Left ventricle myocardium inferior (tissue), 1 donor: ENCODE measurements around the gene E2F6. TPM values are rescaled to one million over a fixed set of nuclear protein-coding genes. Genes with fewer than 3 reads are reported as not detected.

Source experiments
- DNase-seq: peaks from one replicate; pipeline ENCODE4 v3.0.0-alpha.2; 2020
- H3K27ac ChIP-seq: fragments of 200-600 bp; replicated peaks from 2 replicates; pipeline ENCODE4 v1.8.0; 2021
- H3K27me3 ChIP-seq: fragments of 200-600 bp; 2 replicates; pipeline ENCODE4 v1.8.0; 2021; ENCODE audit warnings: low read depth
- H3K36me3 ChIP-seq: fragments of 200-600 bp; 2 replicates; pipeline ENCODE4 v1.8.0; 2021
- H3K4me1 ChIP-seq: fragments of 200-600 bp; 2 replicates; pipeline ENCODE4 v1.8.0; 2021
- H3K4me3 ChIP-seq: fragments of 200-600 bp; 2 replicates; pipeline ENCODE4 v1.8.0; 2021; ENCODE audit warnings: mild to moderate bottlenecking, moderate library complexity
- H3K9me3 ChIP-seq: fragments of 200-600 bp; replicated peaks from 2 replicates; pipeline ENCODE4 v1.8.0; 2021
- intact Hi-C: fragments of 100-400 bp; cut with micrococcal nuclease; formaldehyde crosslinking; loops from one replicate; pipeline ENCODE4 v1.11.0; 2022
- long read RNA-seq: library from polyadenylated mRNA; unstranded; transcript quantifications from one replicate; pipeline ENCODE4 v2.0.0, GENCODE V29; 2021
- total RNA-seq: library from RNA; stranded (reverse); fragmentation: NEBNext Ultra II Directional; extraction: Animal tissue kit (Norgen Biotek cat#: 25700); gene quantifications from one replicate; pipeline ENCODE4 v1.2.1, GENCODE V29; 2021
- TF ChIP-seq, protein P1 (sequence below): fragments of 200-600 bp; IDR thresholded peaks from 2 replicates; pipeline ENCODE4 v1.8.0; 2021; ENCODE audit warnings: antibody characterized with exemption, mild to moderate bottlenecking, borderline replicate concordance
- donor health status: DM: no; HTN: yes; CAD: no; lungs with severe emphysema.

The E2F6 gene, protein sequence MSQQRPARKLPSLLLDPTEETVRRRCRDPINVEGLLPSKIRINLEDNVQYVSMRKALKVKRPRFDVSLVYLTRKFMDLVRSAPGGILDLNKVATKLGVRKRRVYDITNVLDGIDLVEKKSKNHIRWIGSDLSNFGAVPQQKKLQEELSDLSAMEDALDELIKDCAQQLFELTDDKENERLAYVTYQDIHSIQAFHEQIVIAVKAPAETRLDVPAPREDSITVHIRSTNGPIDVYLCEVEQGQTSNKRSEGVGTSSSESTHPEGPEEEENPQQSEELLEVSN
- total RNA-seq, result 12.8 TPM
- long read RNA-seq, transcript E2F6-202 (7 exons, 3,218 nt), result major isoform, 8 of 20 reads
- long read RNA-seq, partial matches to known transcripts, result 1 of 20 reads
- long read RNA-seq, other reads (novel, unspliced or antisense), result 2 of 20 reads

DNA sequence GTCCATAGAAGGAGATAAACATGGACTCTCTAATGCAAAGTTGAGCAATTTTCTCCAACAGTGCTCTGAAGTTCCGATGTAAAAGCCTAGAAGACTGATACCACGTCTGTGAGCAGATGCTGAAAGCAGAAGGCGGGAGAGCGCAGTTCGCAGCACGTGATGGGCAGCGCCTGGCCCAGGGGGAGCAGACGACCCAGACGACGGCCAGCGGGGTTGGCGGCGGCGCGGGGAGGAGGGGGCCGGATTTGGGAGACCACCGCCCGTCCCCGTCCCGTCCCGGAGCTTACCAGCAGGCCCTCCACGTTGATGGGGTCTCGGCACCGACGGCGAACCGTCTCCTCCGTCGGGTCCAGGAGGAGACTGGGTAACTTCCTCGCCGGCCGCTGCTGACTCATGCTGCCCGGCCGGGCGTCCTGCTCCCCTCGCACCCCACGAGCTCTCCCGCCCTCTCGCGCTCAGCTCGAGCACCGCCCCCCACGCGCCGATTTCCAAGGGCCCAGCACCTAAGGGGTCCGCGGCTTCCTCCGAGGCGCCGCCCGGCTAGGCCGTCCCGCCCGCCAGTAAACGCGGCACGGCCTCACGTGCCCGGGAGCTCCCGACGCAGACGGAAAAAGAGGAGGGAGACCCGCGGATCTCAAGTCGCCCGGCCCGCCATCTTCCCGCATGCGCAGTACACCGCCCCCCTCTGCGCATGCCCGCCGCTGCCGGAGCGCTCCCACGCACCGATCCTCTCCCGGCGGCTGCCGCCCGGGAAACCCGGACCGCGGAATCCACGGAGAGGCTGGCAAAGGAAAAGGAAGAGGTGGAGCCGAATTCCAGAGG, at the start of gene E2F6:
Gene E2F6 (minus strand): TSS at position 677 of the 822 bp plus-strand sequence. CDS start 282 bp downstream, at position 395.
- peaks cover 61% of the 10 kb centered on the region for H3K4me1 ChIP-seq
- intact Hi-C loops, result no loop called here

DNA sequence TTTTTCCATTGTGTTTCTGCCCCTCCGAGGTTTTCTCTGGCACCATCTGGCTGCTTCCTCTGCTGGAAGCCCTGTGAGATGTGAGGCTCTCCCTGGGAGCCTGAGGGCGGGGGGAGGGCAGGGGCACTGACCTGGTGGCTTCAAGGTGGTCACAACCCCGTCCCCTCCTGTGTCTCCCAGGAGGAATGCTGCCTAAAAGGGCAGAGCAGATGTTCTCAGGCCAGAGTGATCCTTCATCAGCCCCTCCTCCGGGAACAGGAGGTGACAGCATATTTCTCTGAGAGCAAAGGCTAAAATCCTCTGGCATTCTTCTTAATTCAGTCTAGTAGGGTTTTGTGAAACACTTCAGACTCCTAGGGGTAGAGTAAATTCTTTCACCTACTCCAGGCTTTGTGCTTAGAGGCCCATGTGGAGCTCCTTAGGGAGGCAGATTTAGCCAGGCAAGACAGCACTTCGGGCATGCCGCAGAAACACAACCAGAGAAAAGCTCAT, 49.6 kb upstream of the E2F6 start:
- Histone ChIP-seq H3K27ac (no peak overlapping the region), H3K27me3 (no peaks in the 10 kb centered on the region), H3K9me3 (peaks cover 10% of the 10 kb centered on the region), H3K36me3 (no peaks in the 10 kb centered on the region), H3K4me3 (no peak overlapping the region), H3K4me1 (no peaks in the 10 kb centered on the region)
- intact Hi-C loops, result no loop called here
- DNase-seq, result no peak
- TF ChIP-seq, protein P1, sequence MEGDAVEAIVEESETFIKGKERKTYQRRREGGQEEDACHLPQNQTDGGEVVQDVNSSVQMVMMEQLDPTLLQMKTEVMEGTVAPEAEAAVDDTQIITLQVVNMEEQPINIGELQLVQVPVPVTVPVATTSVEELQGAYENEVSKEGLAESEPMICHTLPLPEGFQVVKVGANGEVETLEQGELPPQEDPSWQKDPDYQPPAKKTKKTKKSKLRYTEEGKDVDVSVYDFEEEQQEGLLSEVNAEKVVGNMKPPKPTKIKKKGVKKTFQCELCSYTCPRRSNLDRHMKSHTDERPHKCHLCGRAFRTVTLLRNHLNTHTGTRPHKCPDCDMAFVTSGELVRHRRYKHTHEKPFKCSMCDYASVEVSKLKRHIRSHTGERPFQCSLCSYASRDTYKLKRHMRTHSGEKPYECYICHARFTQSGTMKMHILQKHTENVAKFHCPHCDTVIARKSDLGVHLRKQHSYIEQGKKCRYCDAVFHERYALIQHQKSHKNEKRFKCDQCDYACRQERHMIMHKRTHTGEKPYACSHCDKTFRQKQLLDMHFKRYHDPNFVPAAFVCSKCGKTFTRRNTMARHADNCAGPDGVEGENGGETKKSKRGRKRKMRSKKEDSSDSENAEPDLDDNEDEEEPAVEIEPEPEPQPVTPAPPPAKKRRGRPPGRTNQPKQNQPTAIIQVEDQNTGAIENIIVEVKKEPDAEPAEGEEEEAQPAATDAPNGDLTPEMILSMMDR, result no peak

More for the DNA sequence above, at the start of gene E2F6:
- Histone ChIP-seq H3K27me3 (no peaks in the 10 kb centered on the region), H3K36me3 (peaks cover 4% of the 10 kb centered on the region), H3K4me3 (peak within 1 kb of the TSS; percentile 78), H3K9me3 (no peaks in the 10 kb centered on the region), H3K27ac (peak within 1 kb of the TSS; percentile 89)
- peak; percentile 93 for DNase-seq
- TF ChIP-seq, protein P1, result no peak

DNA sequence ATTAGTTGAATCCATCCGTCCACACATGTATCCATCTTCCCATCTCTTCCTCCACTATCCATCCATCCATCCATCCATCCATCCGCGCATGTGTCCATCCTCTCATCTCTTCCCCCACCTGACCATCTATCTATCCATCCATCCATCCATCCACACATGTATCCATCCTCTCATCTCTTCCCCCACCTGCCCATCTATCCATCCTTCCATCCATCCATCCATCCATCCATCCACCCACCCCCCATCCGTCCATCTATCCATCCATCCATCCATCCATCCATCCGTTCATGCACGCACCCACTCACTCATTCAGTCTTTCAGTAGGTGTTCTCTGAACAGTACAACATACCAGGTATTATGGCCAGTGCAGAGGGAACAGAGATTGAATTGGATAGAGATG, 48.9 kb upstream of the E2F6 start:
- H3K9me3 ChIP-seq, result peaks cover 4% of the 10 kb centered on the region
- no peak for DNase-seq
- H3K36me3 ChIP-seq, result no peaks in the 10 kb centered on the region
- no peak overlapping the region for H3K4me3 ChIP-seq
- no peak overlapping the region for H3K27ac ChIP-seq
- TF ChIP-seq, protein P1, result no peak
- no peaks in the 10 kb centered on the region for H3K4me1 ChIP-seq
- no peaks in the 10 kb centered on the region for H3K27me3 ChIP-seq
- intact Hi-C loops, result no loop called here

DNA sequence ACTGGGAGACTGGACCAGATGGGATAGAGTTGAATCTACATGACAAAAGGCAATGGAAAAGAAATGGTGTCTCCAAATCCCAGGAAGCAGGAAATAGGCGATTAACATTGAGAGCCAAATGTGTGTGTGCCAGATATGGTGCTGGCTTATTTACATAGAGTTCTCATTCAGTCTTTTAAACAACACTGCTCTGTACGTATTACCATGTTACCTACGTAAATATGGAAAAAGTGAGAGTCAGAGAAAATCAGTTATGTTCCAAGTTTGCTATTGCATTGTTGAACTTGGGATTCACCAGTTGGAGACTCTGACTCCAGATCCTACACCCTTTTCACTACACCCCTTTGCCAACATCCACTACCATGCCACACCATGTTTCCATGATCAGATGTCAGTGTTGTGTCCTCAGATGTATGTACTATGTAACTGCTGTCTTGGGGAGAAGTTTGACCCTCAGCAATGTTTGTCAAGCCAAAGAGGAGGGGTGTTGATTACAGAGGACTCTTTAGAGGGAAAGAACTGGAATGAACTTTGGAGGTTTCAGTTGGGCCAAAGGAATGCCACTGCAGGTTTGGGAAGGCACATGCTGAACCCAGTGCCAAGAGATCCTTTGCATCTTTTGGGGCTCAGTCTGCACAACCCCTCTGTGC, 48.2 kb upstream of the E2F6 start:
- no peaks in the 10 kb centered on the region for H3K36me3 ChIP-seq
- intact Hi-C loops, result no loop called here
- TF ChIP-seq, protein P1, result no peak
- H3K9me3 ChIP-seq, result no peaks in the 10 kb centered on the region
- H3K27me3 ChIP-seq, result no peaks in the 10 kb centered on the region
- DNase-seq, result no peak
- no peak overlapping the region for H3K4me3 ChIP-seq
- no peaks in the 10 kb centered on the region for H3K4me1 ChIP-seq
- no peak overlapping the region for H3K27ac ChIP-seq

DNA sequence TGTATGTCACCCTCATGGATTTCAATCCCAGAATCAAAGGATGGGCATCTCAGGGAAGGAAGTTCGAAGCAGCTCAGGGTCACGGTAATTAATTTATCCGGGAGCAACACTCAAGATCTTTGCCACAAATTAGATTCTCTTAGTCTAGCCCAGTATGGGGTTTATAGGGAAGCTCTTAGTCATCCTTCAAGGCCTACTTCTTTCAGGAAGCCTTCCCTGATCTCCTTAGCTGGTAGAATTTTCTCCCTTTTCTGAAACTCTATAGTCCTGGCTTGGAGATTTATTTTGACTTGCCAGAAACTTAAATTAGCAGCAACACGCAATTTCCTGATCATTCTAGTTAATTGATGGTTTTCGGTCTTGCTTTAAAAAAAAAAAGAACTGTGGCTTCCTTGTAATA, 47.4 kb upstream of the E2F6 start:
- TF ChIP-seq, protein P1, result no peak

More for the DNA sequence above, 47.4 kb upstream of the E2F6 start:
- no peaks in the 10 kb centered on the region for H3K9me3 ChIP-seq
- intact Hi-C loops, result no loop called here
- no peak overlapping the region for H3K27ac ChIP-seq
- no peaks in the 10 kb centered on the region for H3K4me1 ChIP-seq
- no peaks in the 10 kb centered on the region for H3K27me3 ChIP-seq
- no peaks in the 10 kb centered on the region for H3K36me3 ChIP-seq
- no peak for DNase-seq
- H3K4me3 ChIP-seq, result no peak overlapping the region
